NCI-H526 (cell line): ENCODE measurements around the gene FUT4.

Experiments
- DNase-seq, 2 experiments: peaks; one replicate each; lab custom pipeline; 2025; lab: John Stamatoyannopoulos, UW

FUT4 gene

GRCh38 chr11:94533206-94533605 is 10.5 kb upstream of the FUT4 start:
- no peak for DNase-seq

- no peak for DNase-seq
Measured at GRCh38 chr11:94533696-94534630, 9.8 kb upstream of the FUT4 start.

- DNase-seq, result no peak
Measured at GRCh38 chr11:94536386-94536785, 7.3 kb upstream of the FUT4 start.

GRCh38 chr11:94537031-94537600 is 6.6 kb upstream of the FUT4 start:
- no peak for DNase-seq

GRCh38 chr11:94539420-94539819 is 4.3 kb upstream of the FUT4 start:
- DNase-seq, result peak in 1 of 2 experiments; percentile 15

- peak in 1 of 2 experiments; percentile 73 for DNase-seq
Measured at GRCh38 chr11:94544646-94545263, 1.0 kb downstream of the FUT4 start.

GRCh38 chr11:94545264-94546161 is 1.8 kb downstream of the FUT4 start:
- DNase-seq, result no peak

- DNase-seq, result peak in 1 of 2 experiments; percentile 15
Measured at GRCh38 chr11:94546162-94546470, 2.4 kb downstream of the FUT4 start.

- peak in 1 of 2 experiments; percentile 21 for DNase-seq
Measured at GRCh38 chr11:94546886-94547285, 3.2 kb downstream of the FUT4 start.

GRCh38 chr11:94549146-94549545 is 5.4 kb downstream of the FUT4 start:
- no peak for DNase-seq

- DNase-seq, result no peak
Measured at GRCh38 chr11:94550513-94550912, 6.8 kb downstream of the FUT4 start.

GRCh38 chr11:94553938-94554337 is 10.2 kb downstream of the FUT4 start:
- DNase-seq, result no peak

- DNase-seq, result peak; percentile 51 to 57
Measured at GRCh38 chr11:94555752-94556329, 12.1 kb downstream of the FUT4 start.

GRCh38 chr11:94557421-94557820 is 13.7 kb downstream of the FUT4 start:
- DNase-seq, result no peak

GRCh38 chr11:94557992-94558391 is 14.3 kb downstream of the FUT4 start:
- no peak for DNase-seq

GRCh38 chr11:94558468-94558867 is 14.7 kb downstream of the FUT4 start:
- no peak for DNase-seq

- no peak for DNase-seq
Measured at GRCh38 chr11:94558932-94559331, 15.2 kb downstream of the FUT4 start.

GRCh38 chr11:94559361-94559760 is 15.6 kb downstream of the FUT4 start:
- no peak for DNase-seq

- no peak for DNase-seq
Measured at GRCh38 chr11:94560834-94561233, 17.1 kb downstream of the FUT4 start.

GRCh38 chr11:94563176-94563847 is 19.6 kb downstream of the FUT4 start:
- peak in 1 of 2 experiments; percentile 27 for DNase-seq

GRCh38 chr11:94563848-94564467 is 20.2 kb downstream of the FUT4 start:
- DNase-seq, result no peak
